Loucy (cell line): ENCODE data around the gene PEX16.

ENCODE experiments used
- H2AFZ ChIP-seq: fragments of 200-600 bp; sonication (generic); 2 replicates; pipeline ENCODE4 v1.6.0; 2016; ENCODE audit warnings: antibody characterized with exemption, mild to moderate bottlenecking, low read length, moderate library complexity
- H3F3A ChIP-seq: fragments of 200-600 bp; 2 replicates; pipeline ENCODE4 v1.6.0; 2016; ENCODE audit warnings: antibody characterized with exemption, low read depth, mild to moderate bottlenecking
- H3K27me3 ChIP-seq: fragments of 200-600 bp; sonication (generic); 2 replicates; pipeline ENCODE4 v1.6.1; 2014; ENCODE audit warnings: low read length, mild to moderate bottlenecking; ENCODE audit not compliant: insufficient read depth, poor library complexity, severe bottlenecking
- H3K36me3 ChIP-seq: fragments of 200-600 bp; sonication (generic); 2 replicates; pipeline ENCODE4 v1.6.1; 2016; ENCODE audit warnings: low read length; ENCODE audit not compliant: insufficient read depth
- H3K4me1 ChIP-seq: fragments of 200-600 bp; sonication (generic); 2 replicates; pipeline ENCODE4 v1.5.1; 2014; ENCODE audit warnings: low read length, mild to moderate bottlenecking; ENCODE audit not compliant: insufficient read depth, poor library complexity, severe bottlenecking
- H3K4me2 ChIP-seq: fragments of 200-600 bp; sonication (generic); 2 replicates; pipeline ENCODE4 v1.6.0; 2014; ENCODE audit warnings: antibody characterized with exemption, low read length, low read depth, mild to moderate bottlenecking; ENCODE audit not compliant: poor library complexity, severe bottlenecking
- H3K4me3 ChIP-seq: fragments of 200-600 bp; sonication (generic); 2 replicates; pipeline ENCODE4 v1.5.1; 2014; ENCODE audit warnings: low read length, mild to moderate bottlenecking, mixed read lengths; ENCODE audit not compliant: poor library complexity, severe bottlenecking
- H3K79me2 ChIP-seq: fragments of 200-600 bp; sonication (generic); 2 replicates; pipeline ENCODE4 v1.6.1; 2014; ENCODE audit warnings: low read length; ENCODE audit not compliant: insufficient read depth
- H3K9ac ChIP-seq: fragments of 200-600 bp; sonication (generic); 2 replicates; pipeline ENCODE4 v1.6.0; 2014; ENCODE audit warnings: mild to moderate bottlenecking, low read depth, low read length, moderate library complexity; ENCODE audit not compliant: poor library complexity, severe bottlenecking
- H3K9me2 ChIP-seq: fragments of 200-600 bp; sonication (generic); replicated peaks from 2 replicates; pipeline ENCODE4 v1.6.1; 2016; ENCODE audit warnings: low read depth, low read length, mixed read lengths
- H3K9me3 ChIP-seq: fragments of 200-600 bp; sonication (generic); 2 replicates; pipeline ENCODE4 v1.6.1; 2014; ENCODE audit warnings: mild to moderate bottlenecking, antibody characterized with exemption, low read length, low read depth; ENCODE audit not compliant: insufficient read depth
- H4K20me1 ChIP-seq: fragments of 200-600 bp; sonication (generic); 2 replicates; pipeline ENCODE4 v1.6.0; 2014; ENCODE audit warnings: antibody characterized with exemption, low read length, mild to moderate bottlenecking; ENCODE audit not compliant: insufficient read depth, poor library complexity, severe bottlenecking
- EZH2phosphoT487 ChIP-seq: fragments of 200-600 bp; IDR thresholded peaks from 2 replicates; pipeline ENCODE4 v1.6.1; 2018; ENCODE audit warnings: antibody characterized with exemption, mild to moderate bottlenecking, moderate library complexity, borderline replicate concordance
- TF ChIP-seq, protein P1 (sequence below): fragments of 200-600 bp; sonication (generic); conservative IDR thresholded peaks from 2 replicates; pipeline ENCODE4 v1.5.1; 2014; ENCODE audit warnings: mild to moderate bottlenecking, antibody characterized with exemption, low read length

Gene PEX16

GRCh38 chr11:45881708-45882368 is 35.8 kb downstream of the PEX16 start:
- no peaks in the 10 kb centered on the region for H3F3A ChIP-seq
- no peaks in the 10 kb centered on the region for H3K27me3 ChIP-seq
- no peak for TF ChIP-seq EZH2phosphoT487
- TF ChIP-seq, protein P1, sequence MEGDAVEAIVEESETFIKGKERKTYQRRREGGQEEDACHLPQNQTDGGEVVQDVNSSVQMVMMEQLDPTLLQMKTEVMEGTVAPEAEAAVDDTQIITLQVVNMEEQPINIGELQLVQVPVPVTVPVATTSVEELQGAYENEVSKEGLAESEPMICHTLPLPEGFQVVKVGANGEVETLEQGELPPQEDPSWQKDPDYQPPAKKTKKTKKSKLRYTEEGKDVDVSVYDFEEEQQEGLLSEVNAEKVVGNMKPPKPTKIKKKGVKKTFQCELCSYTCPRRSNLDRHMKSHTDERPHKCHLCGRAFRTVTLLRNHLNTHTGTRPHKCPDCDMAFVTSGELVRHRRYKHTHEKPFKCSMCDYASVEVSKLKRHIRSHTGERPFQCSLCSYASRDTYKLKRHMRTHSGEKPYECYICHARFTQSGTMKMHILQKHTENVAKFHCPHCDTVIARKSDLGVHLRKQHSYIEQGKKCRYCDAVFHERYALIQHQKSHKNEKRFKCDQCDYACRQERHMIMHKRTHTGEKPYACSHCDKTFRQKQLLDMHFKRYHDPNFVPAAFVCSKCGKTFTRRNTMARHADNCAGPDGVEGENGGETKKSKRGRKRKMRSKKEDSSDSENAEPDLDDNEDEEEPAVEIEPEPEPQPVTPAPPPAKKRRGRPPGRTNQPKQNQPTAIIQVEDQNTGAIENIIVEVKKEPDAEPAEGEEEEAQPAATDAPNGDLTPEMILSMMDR = no peak
- no peaks in the 10 kb centered on the region for H3K9me2 ChIP-seq
- H3K9ac ChIP-seq = no peak overlapping the region
- H3K9me3 ChIP-seq = no peaks in the 10 kb centered on the region
- H2AFZ ChIP-seq = no peak overlapping the region
- no peak overlapping the region for H3K4me3 ChIP-seq
- H3K4me1 ChIP-seq = no peaks in the 10 kb centered on the region
- no peaks in the 10 kb centered on the region for H3K79me2 ChIP-seq
- H3K36me3 ChIP-seq = peaks cover 38% of the 10 kb centered on the region; the same call in 1 of the 2 replicates
- H3K4me2 ChIP-seq = no peak overlapping the region
- peaks cover 4% of the 10 kb centered on the region for H4K20me1 ChIP-seq

GRCh38 chr11:45880772-45881570 is 36.7 kb downstream of the PEX16 start:
- no peaks in the 10 kb centered on the region for H3K27me3 ChIP-seq
- TF ChIP-seq, protein P1 = no peak
- no peak for TF ChIP-seq EZH2phosphoT487
- no peaks in the 10 kb centered on the region for H3F3A ChIP-seq
- peaks cover 38% of the 10 kb centered on the region; the same call in 1 of the 2 replicates for H3K36me3 ChIP-seq
- no peak overlapping the region for H2AFZ ChIP-seq
- H3K4me3 ChIP-seq = no peak overlapping the region
- H3K4me1 ChIP-seq = no peaks in the 10 kb centered on the region
- H4K20me1 ChIP-seq = peaks cover 4% of the 10 kb centered on the region
- no peak overlapping the region for H3K4me2 ChIP-seq
- no peaks in the 10 kb centered on the region for H3K79me2 ChIP-seq
- no peaks in the 10 kb centered on the region for H3K9me2 ChIP-seq
- H3K9me3 ChIP-seq = no peaks in the 10 kb centered on the region
- H3K9ac ChIP-seq = no peak overlapping the region

GRCh38 chr11:45879803-45880686 is 37.6 kb downstream of the PEX16 start:
- Histone ChIP-seq H3K9me3 (no peaks in the 10 kb centered on the region), H3K4me3 (no peak overlapping the region), H2AFZ (no peak overlapping the region), H3K9ac (no peak overlapping the region), H3K9me2 (no peaks in the 10 kb centered on the region), H4K20me1 (peaks cover 1% of the 10 kb centered on the region), H3K27me3 (no peaks in the 10 kb centered on the region), H3K4me1 (no peaks in the 10 kb centered on the region), H3K4me2 (no peak overlapping the region), H3F3A (no peaks in the 10 kb centered on the region), H3K36me3 (peaks cover 46% of the 10 kb centered on the region; the same call in 1 of the 2 replicates), H3K79me2 (no peaks in the 10 kb centered on the region)
- TF ChIP-seq EZH2phosphoT487 = no peak
- TF ChIP-seq, protein P1 = no peak
